SIG-M5 (cell line): ENCODE results near the gene AGXT.

ENCODE experiments used
- DNase-seq: peaks from one replicate; lab custom pipeline; 2025; lab: John Stamatoyannopoulos, UW

AGXT gene

DNA sequence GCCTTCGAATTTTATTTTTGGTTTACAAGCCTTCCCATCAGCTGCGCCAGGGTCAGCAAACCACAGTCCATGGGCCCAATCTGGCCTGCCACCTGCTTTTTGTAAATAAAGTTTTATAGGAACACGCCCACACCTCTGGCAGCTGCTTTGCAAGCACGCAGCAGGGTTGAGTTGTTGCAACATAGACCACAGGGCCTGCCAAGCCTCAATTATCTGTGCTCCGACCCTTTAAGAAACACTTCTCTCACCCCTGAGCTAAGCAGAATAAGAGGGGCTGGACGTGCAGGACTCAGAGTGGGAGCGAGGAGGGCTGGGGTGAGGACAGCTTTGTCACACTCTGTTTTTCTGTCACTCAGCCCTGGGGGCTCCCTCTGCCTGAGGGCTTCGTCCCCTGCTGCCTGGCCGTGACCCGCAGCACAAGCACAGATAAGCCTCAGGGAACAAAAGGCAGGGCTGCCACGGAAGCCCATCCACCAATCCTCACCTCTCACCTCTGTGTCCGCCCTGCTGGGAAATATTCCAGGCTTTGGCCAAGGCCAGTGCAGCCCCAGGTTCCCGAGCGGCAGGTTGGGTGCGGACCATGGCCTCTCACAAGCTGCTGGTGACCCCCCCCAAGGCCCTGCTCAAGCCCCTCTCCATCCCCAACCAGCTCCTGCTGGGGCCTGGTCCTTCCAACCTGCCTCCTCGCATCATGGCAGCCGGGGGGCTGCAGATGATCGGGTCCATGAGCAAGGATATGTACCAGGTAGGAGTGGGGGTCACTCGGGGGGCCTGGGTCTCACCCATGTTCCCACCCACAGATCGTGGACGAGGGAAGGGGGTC lies at the start of gene AGXT:
Gene AGXT, plus strand, starts transcription at position 539 of the 823 bp plus-strand sequence. Its CDS starts 42 bp downstream, at position 581.
- DNase-seq = peak; percentile 17

DNA sequence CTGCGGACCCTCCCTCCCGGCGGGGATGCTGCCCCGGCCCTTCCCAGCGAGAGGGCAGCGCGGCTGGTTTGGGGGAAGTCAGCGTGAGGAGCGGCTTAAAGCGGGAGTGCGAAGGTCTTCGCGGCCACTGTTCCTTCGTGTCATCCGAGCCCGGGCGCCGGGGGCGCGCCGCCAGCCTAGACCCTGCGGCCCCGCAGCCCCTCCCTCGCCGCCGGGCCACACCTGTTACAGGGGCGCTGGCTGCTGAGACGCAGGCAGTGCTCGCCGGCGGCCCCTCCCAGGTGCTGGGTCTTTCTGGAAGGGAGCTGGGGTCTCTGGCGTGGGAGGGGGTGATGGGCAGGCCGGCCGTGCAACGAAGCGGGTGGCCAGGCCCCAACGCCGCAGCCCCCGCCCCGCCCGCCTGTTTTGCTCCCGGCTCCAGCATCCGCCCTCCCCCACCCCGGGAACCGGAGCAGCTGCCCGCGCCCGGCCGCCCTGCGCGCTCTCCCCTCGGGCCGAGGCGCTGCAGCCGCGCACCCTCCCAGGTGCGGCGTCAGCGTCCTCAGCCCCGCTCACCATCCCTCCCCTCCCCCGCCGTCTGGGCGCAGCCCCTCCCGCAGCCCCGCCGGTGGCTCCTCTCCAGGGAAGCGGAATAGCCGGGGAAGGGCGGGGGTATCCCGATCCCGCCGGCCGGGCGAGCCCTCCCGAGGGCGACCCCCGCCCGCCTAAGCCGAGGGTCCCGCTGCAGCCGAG lies 49.3 kb upstream of the AGXT start:
- DNase-seq = no peak

DNA sequence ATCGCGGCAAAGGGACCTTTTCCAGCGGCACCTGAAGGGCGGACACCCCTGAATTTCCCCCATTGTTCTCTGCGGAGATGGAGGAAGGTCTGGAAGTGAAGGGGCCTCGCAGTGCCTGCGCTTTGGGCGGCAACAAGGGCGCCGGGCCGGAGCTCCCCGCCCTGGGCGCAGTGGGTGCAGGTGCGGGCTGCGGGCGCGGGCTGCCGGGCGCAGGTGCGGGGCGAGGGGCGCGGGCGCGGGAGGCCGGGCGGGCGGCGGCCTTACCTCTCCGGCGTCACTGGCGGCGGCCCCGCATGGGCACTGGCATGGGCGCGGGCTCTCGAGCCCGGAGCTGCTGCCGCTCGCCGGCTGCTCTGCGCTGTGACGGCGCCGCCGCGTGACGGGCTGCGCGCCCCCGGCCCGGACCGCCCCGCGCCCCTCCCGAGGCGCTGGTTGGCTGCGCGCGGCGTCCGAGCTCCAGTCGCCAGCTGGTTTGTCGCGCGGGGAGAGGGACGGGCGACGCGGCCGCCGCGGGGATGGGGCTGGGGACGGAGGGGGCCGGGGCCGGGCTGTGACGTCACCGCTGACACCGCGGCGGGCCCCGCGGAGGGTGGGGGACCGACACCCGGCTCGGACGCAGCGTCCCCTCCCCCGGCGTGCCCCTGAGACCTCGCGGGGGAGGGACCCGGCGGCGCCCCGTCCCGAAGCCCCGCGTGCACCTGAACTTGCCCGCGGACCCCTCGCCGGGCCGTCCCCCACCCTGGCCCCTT lies 48.6 kb upstream of the AGXT start, which contains the start of gene KIF1A:
Gene KIF1A, minus strand, starts transcription at position 362 of the 749 bp plus-strand sequence. CDS start 22,467 bp downstream, outside the sequence.
- no peak for DNase-seq

DNA sequence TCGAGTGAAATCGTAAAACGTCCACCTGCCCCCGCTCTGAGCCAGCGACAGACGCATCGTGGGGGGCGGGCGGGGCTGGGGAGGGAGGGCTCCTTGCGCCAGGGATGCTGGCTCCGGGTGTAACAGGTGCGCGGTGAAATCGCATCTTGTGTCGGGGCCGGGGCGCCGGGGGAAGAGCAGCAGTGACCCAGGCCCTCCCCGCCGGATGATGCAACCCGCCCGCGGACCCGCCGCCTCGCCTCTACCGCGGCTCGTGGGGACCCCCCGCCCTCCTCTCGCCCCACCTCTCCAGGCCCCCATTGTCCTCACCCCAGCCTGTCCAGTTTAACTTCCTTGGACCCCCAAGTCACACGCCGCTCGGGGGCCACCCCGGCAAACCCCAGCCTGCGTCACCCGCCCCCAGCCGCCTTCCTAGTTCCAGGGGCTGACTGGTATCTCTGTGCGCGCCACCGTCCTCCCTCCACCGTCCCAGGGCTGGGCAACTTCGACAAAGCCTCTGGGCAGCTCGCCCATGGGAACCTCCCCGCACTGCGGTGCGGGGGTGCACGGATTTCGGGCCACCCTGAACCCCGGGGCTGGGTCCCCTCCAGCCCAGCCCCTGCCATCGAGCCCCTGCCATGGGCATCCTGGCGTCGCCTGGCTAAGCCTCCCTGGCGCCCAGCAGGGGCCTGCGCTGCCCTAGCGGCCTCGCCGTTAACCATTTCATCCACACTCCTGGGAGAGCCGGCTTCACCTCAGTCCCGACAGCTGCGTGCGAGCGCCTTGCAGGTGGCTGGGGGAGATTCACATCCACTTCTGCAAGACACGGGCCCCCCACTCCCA lies 47.8 kb upstream of the AGXT start:
- no peak for DNase-seq

GRCh38 chr2:240821429-240821778 lies 47.2 kb upstream of the AGXT start:
- no peak for DNase-seq

DNA sequence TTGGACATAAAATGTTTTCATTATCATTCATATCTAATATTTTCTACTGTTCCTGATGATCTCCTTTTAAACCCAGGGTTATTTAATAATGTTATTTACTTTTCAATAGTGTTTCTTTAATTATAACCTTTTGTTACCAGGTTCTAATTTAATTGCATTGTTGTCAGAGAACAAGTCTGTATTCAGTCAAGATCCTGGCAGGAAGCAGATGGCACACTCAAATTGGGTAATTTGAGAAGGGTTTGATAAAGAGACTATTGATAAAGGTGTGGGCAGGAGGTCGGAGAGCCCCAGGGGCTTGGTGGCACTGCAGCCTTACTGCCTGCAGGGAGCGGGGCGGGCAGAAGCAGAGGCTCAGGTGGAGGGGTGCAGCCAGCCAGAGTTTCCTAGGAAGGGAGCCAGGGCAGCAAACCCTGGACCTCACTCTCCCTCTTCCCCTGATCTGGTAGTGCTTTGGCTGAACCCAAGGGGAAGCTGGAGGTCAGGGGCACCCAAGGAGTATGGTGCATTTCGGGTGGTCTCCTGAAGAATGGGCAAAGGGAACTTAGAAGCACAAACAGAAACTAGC lies 46.3 kb upstream of the AGXT start:
- DNase-seq = no peak

- no peak for DNase-seq
Measured at GRCh38 chr2:240823449-240824336, 44.9 kb upstream of the AGXT start.

DNA sequence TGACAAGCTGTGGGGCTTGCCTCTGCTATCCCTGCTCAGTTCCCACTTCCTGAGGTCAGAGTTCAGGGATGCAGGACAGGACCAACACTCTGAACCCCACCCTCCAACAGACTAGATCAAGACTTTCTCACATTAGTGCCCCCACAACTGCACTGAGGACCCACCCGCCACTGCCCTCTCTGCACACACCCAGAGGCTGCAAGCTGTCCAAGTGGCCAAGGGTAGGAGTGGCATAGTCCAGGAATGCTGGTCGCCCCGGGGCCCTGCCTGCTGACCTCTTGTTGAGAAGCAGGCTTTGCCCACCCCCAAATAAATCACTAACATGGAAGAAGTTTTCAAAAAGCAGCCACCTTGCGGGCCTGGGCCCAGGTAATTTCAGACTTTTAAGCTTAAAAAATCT lies 43.1 kb upstream of the AGXT start:
- no peak for DNase-seq

DNA sequence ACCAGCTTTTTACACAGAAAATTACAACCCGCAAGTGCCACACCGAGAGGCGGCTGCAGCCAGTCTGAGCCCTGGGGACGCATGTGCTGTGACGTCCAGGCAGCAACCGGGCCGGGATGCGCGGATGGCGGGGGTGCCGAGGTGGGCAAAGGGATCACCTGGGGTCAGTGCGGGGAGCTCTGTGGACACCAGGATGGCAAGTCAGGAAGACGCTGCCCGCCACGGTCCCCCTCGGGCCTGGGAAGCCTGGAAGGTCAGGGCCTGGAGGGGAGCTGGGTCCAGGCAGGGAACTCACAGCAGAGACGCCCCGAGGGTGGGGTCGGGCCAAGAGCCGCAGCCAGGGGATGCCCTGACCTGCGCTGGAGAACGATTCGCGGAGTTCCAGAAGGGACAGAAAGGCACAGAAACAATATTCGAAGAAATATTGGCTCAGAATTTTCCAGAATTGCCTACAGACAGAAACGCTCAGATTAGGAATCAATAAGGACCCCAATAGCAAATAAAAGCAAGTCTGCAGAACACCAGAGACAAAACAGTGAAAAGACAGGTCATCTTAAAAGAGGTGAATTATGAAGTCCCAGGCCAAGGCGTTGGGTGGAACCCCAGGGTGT lies 36.9 kb upstream of the AGXT start:
- DNase-seq = no peak

DNA sequence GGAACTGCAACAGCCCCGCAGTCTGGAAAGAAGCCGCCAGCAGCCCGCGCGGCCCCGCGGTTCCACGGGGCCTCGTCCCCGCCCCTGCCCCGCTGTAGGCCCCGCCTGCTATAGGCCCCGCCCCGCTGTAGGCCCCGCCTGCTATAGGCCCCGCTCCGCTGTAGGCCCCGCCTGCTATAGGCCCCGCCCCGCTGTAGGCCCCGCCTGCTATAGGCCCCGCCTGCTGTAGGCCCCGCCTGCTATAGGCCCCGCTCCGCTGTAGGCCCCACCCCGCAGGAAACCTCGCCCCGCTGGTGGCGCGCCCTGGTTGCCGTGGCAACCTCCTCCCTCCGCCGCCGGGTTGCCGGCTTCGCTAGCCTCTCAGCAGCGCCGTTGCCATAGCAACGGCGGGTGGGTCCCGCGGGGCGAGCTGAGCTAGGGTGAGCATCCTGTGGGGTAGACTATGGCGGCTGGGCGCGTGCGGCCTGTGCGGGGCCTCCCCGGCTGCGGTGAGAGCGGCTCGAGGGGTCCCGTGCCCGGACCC lies 36.4 kb upstream of the AGXT start:
- peak; percentile 30 for DNase-seq

DNA sequence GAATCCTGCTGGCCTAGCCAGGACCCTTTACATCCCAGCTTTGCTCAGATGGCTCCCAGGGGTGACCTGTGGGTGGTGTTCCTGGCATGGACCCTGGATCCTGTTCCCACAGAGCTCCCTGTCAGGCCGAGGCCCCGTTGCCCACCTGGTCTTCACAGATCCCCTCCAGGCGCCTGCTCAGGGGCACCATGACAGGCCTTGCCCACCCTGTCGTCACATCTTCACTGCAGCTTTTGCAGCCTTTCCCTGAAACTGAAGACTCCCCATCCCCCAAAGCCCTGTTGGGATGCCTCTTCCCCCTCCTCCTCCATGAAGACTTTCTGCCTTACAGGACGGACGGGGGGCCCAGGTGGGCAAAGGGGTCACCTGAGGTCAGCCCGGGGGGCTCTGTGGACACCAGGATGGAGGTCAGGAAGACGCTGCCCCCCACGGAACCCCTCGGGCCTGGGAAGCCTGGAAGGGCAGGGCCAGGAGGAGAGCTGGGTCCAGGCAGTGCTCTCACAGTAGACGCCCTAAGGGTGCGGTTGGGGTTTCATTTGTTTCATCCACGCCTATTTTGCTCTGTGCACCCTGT lies 35.6 kb upstream of the AGXT start:
- DNase-seq = no peak

- no peak for DNase-seq
Measured at GRCh38 chr2:240833724-240834285, 34.8 kb upstream of the AGXT start.

GRCh38 chr2:240834377-240834975 lies 34.1 kb upstream of the AGXT start:
- no peak for DNase-seq

GRCh38 chr2:240835528-240835927 lies 33.1 kb upstream of the AGXT start:
- no peak for DNase-seq

GRCh38 chr2:240836781-240837467 lies 31.7 kb upstream of the AGXT start:
- no peak for DNase-seq

- no peak for DNase-seq
Measured at GRCh38 chr2:240837621-240838020, 31.0 kb upstream of the AGXT start.

GRCh38 chr2:240839152-240840143 lies 29.2 kb upstream of the AGXT start:
- DNase-seq = no peak
